Umbilical cord (tissue), 2 donors: Measurements from ENCODE around the gene SERPINB8. TPM values are rescaled to one million over a fixed set of nuclear protein-coding genes. Genes with fewer than 3 reads are reported as not detected.
"Not testable (repeated sequence)": the region's sequence is repeated elsewhere in the genome, so short reads cannot be mapped to it uniquely, and the experiment has no call there.

Experiments
- DNase-seq: peaks from one replicate; pipeline ENCODE4 v3.0.0-alpha.2; 2015; ENCODE audit warnings: low spot score
- total RNA-seq: library from RNA; depleted of rRNA; stranded (reverse); fragments of >200 nt; gene quantifications from one replicate; pipeline ENCODE4 v1.2.3, GENCODE V29; 2014; ENCODE audit warnings: low replicate concordance; ENCODE audit not compliant: insufficient read depth

SERPINB8 gene, protein sequence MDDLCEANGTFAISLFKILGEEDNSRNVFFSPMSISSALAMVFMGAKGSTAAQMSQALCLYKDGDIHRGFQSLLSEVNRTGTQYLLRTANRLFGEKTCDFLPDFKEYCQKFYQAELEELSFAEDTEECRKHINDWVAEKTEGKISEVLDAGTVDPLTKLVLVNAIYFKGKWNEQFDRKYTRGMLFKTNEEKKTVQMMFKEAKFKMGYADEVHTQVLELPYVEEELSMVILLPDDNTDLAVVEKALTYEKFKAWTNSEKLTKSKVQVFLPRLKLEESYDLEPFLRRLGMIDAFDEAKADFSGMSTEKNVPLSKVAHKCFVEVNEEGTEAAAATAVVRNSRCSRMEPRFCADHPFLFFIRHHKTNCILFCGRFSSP
- 25.3 TPM for total RNA-seq

DNA sequence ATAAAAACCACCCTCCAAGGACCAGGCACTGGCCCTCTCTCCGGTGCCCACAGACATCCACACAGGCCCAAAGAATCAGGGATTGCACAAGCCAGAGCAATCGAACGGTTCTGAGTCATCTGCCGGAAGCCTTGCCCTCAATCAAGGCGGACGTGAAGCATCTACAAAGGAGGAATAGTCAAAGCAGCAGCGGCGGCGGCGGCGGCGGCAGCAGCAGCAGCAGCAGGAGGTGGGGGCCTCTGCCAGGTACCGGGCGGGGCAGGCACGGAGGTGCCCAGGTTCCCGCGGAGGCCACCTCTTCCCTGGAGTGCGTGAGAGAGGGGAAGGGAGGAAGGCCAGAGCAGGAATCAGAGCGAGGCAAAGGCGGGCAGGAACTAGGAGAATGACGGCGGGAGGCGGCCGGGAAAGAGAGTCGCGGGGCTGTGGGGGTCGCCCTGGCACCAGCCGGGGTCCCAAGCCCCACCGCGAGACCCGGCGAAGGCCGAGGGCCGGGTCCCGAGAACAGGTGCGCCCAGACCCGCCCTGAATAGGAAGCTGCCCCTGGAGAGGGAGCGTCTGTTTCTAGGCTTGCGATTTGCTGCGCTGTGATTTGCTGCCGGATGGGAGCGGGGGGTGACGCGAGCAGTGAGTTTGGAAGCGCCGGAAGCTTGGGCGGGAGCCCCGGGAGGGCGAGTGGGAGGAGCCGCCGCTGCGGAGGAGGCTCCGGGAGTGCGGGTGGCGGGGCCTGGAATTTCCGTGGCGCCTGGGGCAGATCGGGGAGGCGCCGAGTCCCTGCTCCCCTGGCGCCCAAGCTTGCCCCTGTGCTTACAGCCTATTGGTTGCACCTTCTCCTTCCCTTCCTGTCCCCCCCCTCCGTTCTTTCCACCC is at the start of gene SERPINB8:
TSS of gene SERPINB8 (plus strand) at position 140 of the 867 bp plus-strand sequence. CDS start 8,228 bp downstream, outside the sequence.
- DNase-seq: peak; percentile 97

DNA sequence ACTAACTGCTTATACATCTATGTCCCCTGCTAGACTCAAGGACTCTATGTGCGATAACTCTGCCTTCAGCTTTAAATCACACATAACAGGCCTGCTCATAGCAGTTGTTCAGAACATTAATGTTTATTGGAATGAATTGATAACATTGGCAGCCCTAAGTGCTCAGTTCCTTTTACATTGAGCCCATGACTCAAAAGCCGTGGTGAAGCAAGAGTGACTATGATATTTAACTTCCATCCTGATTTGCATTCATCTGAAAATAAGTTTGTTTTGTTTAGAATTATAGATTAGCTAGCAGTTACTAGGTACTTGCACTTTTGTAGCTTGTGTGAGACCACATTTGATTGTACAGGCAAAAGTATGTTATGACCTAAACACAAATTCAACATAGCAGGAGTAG is 47.8 kb upstream of the SERPINB8 start:
- no peak for DNase-seq

DNA sequence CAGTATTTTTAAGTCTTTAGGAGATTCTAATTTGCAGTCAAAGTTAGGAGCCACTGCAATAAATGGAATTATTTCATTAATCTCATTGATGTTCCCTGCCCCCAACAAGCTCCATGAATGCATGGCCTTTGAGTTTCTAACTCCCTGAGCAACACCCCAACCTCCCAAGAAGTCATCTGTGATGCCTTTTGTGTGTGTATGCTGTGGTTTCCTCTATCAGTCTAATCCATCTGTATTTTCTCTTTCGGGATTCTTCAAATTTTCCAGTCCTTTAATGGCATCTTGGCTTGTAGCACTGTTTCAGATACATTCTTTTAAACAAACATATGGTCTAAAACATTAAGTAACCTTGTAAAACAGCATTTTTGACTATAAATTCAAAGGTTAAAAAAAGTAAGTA is 45.3 kb upstream of the SERPINB8 start:
- DNase-seq: peak; percentile 40

DNA sequence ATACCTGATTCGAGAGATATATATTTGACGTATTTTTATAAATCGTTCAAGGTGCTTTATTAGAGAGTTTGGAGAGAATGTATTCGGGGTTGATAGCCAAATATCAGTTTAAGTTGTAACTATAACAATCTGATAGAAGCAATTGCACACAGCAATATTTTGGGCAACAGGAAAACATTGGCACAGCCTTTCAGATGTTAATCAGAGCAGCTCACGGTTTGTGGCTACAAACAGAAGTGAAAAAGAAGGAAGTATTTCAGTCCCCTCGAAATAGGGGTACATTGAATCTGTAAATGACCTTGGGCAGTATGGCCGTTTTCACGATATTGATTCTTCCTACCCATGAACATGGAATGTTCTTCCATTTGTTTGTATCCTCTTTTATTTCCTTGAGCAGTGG is 41.5 kb upstream of the SERPINB8 start:
- no peak for DNase-seq

DNA sequence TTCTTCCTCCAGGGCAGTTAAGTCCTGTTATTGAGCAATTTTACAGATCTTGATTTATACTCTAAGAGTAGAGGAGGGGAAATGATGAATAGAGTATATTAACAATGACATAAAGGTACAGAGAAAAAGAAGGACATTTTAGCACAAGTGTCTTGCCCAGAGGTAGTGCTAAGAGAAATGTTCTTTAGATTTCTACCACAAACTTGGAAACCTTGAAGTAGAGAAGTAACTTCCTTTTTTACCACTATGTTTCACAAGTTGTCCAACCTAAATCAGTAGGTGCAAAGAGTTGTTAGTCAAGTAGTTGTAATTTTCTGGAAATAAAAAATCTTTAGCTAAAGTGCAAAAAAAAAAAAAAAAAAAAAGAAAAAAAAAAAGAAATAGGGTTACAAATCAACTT is 40.5 kb upstream of the SERPINB8 start:
- DNase-seq: not testable (repeated sequence)

DNA sequence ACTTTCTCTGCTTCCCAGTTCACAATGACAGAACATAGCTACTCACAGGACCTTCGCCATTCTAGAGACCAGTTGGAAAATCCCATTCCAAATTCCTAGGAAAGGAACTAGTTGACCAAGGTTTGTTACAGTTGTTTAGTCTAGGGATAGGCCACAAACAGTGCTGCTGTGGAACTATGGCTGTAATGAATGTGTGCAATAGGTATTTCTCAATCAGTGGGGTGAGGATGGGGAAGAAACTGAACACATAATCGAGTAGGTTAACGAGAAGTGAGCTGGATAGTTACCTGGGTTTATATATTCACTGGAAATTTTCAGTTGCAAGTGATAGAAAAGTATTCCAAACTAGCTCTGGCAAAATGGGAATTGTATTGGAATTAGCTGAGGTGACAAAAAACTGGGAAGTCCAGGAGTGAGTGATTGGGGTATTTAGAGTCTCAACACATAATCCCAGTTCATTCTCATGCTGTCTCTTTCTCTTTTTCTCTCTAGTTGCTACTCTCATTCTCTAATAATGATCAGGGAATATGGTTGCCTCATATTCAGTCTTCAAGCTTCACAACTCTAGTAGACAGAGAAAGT is 39.0 kb upstream of the SERPINB8 start:
- DNase-seq: no peak

DNA sequence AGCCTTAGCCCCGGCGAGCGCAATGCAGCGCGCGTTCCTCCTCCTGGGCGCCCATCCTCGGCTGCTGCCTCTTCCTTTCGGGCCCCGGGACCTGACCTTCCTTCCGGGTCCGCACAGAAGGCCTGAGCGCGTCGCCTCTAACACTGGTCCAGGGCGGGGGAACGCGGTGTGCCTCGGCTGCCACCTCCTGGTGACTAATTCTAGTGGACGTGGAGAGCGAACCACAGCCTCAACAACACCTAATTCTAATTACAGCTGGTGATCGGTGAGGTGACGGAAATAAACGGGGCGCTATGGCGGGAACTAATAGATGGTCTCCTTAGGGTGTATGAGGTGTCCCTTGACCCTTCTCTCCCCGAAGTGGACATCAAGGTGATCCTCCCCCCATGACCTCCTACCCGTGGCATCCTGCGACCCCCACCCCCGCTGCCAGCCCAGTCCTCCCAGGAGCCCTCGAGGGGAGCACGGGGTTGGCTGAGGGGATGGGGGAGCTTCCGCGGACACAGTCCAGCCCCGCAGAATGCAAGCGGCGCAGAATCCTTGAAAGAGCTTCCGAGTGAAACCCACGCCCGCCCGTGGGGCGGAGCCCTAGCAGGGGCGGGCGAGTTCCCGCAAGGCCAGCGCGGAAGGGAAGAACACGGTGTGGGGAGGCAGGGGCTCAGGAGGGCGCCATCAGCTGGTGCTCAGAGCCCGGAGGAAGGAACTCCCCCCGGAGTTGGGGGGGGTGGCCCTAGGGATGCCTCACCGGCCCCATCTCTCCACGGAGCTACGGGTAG is 33.5 kb upstream of the SERPINB8 start:
- DNase-seq: peak; percentile 85

DNA sequence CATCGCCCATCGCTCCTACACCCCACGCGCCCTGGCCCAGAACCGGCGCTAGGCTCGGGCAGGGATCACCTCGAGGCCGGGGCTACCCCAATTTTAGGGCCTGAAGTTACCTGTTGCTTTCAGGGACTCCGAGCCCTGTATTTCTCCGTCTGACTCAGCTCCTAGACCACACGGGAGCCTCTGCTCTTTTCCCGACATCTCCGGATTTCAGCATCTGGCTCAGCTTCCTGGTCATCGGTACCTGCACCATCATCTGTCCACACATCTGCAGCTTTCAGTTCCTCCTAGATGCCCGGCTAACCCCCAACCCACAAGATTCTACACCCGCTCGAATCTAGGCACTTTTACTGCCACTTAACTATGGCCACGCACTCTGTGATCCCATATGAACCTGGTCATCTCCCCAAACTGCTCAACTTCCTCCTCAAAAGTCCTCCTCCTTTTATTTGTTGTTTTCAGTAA is 32.9 kb upstream of the SERPINB8 start:
- DNase-seq: no peak

DNA sequence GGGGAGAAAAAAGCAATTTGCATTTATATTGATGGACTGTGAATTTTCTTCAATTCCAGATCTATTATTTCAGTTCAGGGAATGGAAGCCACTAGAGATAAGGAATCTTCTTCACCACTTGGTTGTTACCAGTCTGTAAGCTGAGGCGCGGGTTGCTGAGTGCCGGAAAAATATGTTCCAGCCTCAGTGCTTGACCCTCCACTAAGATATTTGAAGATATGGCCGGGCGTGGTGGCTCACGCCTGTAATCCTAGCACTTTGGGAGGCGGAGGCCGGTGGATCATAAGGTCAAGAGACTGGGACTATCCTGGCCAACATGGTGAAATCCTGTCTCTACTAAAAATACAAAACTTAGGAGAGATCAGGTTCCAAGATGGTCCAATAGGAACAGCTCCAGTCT is 29.9 kb upstream of the SERPINB8 start:
- no peak for DNase-seq

DNA sequence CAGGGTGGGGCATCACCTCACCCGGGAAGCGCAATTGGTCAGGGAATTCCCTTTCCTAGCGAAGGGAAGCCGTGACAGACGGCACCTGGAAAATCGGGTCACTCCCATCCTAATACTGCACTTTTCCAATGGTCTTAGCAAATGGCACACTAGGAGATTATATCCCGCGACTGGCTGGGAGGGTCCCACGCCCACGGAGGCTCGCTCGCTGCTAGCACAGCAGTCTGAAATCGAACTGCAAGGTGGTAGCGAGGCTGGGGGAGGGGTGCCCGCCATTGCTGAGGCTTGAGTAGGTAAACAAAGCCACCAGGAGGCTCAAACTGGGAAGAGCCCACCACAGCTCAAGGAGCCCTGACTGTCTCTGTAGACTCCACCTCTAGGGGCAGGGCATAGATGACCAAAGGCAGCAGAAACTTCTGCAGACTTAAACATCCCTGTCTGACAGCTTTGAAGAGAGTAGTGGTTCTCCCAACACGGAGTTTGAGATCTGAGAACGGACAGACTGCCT is 29.3 kb upstream of the SERPINB8 start:
- DNase-seq: not testable (repeated sequence)

DNA sequence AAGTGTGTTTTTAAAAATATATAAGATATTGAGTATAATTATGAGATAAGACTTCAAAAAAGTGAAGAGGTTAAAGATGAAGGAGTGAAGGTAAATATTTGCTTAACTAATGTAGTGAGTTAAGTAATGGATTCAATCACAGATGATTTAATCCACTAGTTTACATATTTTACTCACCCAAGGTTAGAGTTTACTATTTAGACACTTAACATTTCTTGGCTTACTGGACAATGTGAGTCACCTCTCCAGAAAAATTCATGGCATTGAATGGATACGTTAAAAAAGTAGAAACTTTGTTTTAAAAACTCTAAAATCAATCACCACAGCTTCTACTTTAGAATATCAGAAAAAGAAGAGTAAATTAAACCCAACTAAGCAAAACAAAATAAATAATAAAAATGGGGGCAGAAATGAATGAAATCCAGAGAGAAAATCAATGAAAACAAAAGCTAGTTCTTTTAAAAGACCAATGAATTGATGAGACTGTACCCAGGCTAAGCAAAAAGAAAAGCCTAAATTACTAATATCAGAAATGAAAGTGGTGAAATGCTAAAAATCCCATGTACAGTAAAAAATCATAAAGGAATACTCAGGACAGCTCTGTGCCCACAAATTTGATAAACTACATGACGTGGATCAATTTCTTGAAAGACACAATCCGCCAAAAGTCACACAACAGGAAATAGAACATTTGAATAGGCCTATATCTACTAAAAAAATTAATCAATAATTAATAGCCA is 22.7 kb upstream of the SERPINB8 start:
- no peak for DNase-seq

DNA sequence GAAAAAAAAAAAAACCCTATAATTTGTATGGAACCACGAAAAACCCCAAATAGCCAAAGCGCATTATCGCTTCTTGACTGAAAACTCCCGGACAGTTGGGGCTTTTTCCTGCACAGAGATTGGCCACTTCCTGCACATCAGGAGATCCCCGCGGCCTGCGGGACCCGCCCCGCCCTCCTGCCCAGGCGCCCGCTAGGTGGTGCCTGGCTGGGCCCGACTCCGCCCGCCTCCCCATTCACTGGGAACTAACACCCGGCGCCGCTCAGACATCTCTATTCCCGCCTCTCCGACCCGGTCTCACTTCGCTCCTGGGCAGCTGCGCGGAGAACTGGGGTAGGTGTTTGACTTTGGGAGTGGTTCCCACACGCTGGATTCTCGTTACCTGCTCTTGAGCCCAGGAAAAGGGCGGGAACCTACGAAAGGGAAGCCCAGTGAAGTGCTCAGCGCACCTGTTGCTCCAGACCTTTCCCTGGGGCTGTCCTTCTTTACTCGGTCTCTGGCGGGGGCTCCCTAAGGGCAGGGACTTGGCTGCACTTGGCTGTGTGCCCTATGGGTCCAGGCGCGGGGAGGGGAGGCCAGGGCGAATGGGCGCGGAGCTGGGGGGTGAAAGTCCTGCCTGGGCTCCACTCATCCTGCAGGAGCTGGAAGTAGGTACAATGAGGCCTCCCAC is 20.7 kb upstream of the SERPINB8 start, which contains the start of gene HMSD:
TSS of gene HMSD (plus strand) at position 234 of the 670 bp plus-strand sequence. CDS start 4,155 bp downstream, outside the sequence.
- peak; percentile 38 for DNase-seq

DNA sequence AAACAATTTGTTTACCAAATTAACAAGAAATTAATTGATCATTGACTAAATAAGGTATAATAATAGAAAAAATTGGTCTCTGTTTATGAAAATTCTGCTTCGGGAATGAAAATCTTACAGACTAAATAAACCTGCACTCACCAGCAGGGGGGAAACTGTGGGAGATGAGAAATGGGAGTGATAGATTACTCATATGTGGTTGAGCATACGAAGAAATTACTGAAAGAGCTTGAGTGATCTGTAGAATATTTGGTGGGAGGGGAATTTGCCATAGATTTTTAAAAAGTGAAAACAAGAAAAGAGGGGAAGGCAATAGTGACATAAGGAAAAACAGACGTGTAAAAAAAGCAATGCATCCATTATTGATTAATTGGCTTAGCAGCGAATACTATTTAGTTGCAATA is 18.6 kb upstream of the SERPINB8 start:
- DNase-seq: no peak

DNA sequence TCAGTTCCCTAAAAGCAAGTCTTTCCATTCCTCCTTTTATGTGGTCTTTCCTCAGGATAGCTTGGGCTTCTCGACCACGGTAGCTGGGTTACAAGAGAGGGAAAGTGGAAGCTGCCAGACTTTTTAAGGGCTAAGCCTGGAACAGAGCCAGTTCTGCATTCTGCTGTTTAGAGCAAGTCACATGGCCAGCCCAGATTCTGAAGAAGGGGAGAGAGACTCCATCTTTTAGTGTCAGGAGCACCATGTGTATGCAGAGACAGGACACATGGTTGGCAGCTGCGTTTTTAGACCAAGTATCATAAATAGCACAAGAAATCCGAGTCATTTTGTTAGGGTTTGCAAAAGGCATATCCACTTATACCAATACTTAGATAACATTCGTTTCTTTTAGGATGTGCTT is 16.1 kb upstream of the SERPINB8 start:
- no peak for DNase-seq

DNA sequence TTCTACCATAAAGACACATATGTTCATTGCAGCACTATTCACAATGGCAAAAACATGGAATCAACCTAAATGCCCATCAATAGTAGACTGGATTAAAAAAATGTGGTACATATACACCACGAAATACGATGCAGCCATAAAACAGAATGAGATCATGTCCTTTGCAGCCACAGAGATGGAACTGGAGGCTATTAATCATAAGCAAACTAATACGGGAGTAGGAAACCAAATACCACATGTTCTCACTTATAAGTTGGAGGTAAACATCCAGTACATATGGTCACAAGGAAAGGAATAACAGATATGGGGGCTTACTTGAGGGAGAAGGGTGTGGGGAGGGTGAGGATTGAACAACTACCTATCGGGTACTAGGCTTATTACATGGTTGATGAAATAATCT is 13.1 kb upstream of the SERPINB8 start:
- DNase-seq: no peak

DNA sequence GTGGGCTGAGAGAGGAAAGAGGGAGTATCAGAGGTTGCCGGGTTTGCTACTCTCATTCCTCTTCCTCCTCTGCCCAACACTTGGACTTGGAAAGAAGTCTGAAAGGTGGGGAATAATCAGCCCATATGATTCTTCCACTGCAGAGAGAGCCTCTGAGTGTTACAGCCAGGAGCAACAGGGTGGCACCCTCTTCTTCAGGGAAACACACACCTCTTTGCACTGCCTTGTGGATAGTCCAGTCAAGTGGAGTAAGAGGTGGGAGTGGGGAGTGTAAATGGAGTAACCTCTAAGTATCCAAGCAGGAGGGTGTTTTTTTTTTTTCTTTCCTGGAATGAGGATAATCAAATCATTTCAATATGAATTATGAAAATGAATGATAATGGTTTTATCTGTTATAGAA is 9.0 kb upstream of the SERPINB8 start:
- no peak for DNase-seq

DNA sequence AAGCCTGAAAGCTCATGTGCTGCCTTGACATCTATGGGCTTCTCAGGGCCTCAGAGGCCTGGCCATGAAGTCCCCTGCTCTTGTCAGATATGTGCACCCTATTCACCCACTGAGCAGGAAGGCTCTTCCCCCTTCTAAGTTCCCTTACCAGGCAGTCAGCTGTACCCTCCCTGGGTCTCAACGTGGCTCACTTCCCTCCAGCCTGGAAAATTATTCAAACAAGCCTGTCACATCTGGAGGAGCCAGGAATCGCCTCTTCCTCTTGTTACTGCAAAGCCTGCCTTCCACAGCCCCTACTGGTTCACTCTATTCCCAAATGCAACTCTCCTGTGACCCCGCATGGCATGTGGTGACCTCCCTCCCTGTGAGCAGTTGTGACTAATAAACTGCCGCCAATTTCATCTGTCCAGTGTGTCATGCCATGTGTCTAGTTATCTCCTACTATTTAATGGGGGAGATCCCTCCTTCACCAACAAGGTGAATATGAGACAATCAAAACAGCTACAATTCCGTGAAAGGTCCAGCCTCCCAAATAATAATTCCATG is 8.4 kb upstream of the SERPINB8 start:
- DNase-seq: no peak

DNA sequence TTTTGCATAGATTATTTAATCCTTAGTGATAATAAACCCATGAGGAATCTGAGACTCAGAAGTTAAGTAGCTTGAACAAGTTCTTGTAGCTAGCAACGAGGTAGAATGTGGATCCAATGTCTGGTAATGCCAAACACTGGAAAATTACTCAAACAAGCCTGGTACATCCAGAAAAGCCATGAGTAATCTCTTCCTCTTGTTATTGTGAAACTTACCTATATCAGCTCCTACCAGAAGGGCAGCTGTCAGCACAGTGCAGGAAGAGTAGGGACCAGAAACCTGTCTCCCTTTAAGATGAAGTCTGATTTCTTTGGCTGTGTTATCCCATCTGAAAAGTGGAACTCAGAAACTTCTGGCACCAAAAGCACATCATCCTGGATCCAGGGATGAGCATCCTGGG is 7.7 kb upstream of the SERPINB8 start:
- no peak for DNase-seq

DNA sequence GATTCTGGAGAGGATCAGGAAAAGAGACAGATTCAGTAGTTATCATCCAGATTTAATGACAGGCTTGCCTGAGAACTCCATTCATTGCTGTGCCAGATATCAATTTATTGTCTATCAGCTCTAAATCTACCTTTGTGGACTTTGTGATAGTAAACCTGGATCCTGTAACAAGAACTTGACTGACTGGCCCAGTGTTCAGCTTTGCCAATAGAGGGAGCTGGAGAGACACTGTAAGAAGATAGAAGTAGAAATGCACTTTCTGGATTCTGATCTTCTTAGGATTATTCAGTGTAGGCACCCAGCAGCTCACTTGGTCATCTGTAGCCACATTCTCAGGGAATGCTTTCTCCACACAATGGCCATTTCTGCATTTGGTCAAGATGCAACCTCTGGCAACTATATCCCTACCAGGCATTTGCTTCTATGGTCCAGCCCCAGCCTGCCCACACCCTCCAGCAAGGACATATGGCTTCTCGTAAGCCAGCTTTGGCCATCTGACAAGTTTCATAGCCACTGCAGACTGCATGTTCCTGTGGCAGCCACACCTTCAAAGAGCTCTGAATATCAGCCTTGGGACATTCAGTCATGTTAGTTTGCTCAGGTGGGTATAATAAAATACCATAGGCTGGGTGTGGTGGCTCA is 6.1 kb upstream of the SERPINB8 start:
- peak; percentile 61 for DNase-seq
